ENCODE results near the gene SH3RF3.

SH3RF3 gene

DNA sequence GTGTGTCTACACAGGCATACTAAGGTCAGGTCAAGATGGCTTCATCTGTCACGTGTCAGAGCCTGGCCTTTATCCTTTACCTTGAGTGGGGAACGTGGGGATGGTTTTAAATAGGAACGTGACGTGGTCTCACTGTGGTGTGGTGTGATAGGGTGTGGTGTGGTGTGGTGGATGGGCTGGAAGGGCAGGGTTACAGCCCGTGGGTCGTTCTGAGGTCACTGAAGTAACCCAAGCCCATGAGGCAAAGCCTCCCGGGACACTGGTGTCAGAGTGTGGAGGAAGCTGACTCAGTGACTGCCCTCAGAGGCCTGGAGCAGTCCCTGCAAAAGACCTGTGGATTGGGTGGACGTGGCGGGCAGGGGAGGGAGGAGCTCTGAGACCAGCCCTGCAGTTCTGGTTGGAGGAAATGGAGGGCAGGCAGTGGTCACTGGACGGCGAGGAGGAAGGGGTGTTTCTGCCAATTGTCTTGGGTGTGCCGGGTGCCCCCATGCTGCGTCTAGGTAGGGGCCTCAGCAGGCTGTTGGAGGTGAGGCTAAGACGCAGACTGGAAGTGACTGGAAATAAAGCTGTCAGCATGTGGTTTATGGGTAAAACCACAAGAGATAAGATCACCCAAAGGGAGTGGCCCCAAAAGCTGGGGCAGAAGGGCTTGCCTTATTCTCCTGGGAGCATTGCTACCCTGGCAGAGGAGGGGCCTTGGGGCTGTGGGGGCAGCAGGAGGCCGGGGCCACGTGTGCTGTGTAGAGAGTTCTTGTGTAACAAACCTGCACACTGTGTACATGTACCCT is 84.8 kb downstream of the SH3RF3 start:
- Histone ChIP-seq H4K8ac (ENCODE audit: low read length) (peak overlapping the region; percentile 56), H3K4ac (ENCODE audit: low read depth in 1 of 2, low read length in 2 of 2) (peak overlapping the region; percentile 19 to 55), H3K27ac (ENCODE audit: low read length, poor library complexity, severe bottlenecking) (no peak overlapping the region), H3K23ac (ENCODE audit: low read length in 2 of 2) (no peak overlapping the region), H3K4me1 (ENCODE audit: control insufficient read depth, insufficient read depth, low read depth, low read length) (peaks cover 33% of the 10 kb centered on the region), H4K91ac (ENCODE audit: low read length) (peak overlapping the region; percentile 90), H2BK120ac (ENCODE audit: low read depth, low read length) (peak overlapping the region; percentile 12), H3K79me1 (replicated peaks; ENCODE audit: low read length, poor library complexity, severe bottlenecking) (peaks cover 44% of the 10 kb centered on the region), H2BK12ac (ENCODE audit: low read length in 2 of 2) (peak overlapping the region; percentile 29 to 80), H3K4me2 (ENCODE audit: low read length, poor library complexity, severe bottlenecking) (no peak overlapping the region), H3K36me3 (ENCODE audit: control insufficient read depth in 1 of 2, insufficient read depth in 2 of 2, low read depth in 1 of 2, low read length in 2 of 2) (peaks cover 0 to 3% of the 10 kb centered on the region in 2 experiments), H2AFZ (ENCODE audit: low read depth, low read length) (no peak overlapping the region), H3K14ac (ENCODE audit: low read length in 2 of 2) (peak overlapping the region in 1 of 2 experiments; percentile 59), H3K18ac (ENCODE audit: low read depth in 1 of 2, low read length in 2 of 2) (peak overlapping the region; percentile 60 to 89), H3K4me3 (ENCODE audit: insufficient read depth in 1 of 2, low read depth in 1 of 2, low read length in 2 of 2) (no peak overlapping the region), H2BK15ac (ENCODE audit: low read depth, poor library complexity, severe bottlenecking) (no peak overlapping the region), H3K9ac (ENCODE audit: low read length) (no peak overlapping the region), H3K27me3 (ENCODE audit: control insufficient read depth in 1 of 2, insufficient read depth in 1 of 2, low read length in 2 of 2) (peaks cover 3 to 23% of the 10 kb centered on the region in 2 experiments), H2AK5ac (ENCODE audit: low read length, severe bottlenecking) (no peak overlapping the region), H2BK5ac (ENCODE audit: low read depth, low read length, poor library complexity, severe bottlenecking) (no peak overlapping the region), H3K9me3 (ENCODE audit: control insufficient read depth, low read length) (peaks cover 3% of the 10 kb centered on the region)
- 11% methylated on average over 14 of the region's 16 CpGs for WGBS
- peak; percentile 92 for DNase-seq

DNA sequence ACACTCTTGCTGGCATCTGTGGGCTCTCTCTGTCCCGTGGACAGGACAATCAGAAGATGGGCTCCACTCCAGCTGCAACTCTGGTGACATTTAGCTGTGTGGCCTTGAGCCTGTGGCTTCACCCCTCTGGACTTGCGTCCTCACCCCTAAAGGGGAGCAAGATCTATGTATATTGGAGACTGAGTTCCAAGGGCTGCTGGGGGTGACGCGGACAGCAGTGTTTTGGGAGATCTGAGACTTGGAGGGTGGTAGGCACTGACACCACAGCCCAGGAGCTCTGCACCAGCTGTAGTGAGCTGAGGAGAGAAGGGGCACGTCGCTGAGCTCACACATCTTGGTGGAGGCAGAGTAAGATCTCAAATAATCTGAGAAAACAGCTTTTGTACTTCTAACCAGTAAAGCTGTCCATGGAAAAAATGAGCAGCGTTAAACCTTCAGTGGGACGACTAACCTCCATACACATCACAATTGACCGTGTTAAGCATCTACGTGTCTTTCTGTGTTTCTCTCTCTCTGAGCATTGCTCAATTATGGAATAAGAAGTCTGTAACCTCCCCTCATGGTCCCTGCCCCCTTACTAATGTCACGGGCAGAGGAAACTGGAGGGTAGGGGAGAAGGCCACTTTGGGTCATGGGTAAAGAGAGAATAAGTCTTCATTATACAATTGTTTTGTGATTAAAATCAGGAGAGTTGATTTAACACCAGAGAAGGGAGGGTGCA is 85.8 kb downstream of the SH3RF3 start:
- H2BK15ac ChIP-seq (ENCODE audit: low read depth, poor library complexity, severe bottlenecking), result peak overlapping the region; percentile 77
- no peak overlapping the region for H3K9ac ChIP-seq (ENCODE audit: low read length)
- H3K27ac ChIP-seq (ENCODE audit: low read length, poor library complexity, severe bottlenecking), result no peak overlapping the region
- peaks cover 3 to 23% of the 10 kb centered on the region in 2 experiments for H3K27me3 ChIP-seq (ENCODE audit: control insufficient read depth in 1 of 2, insufficient read depth in 1 of 2, low read length in 2 of 2)
- no peak overlapping the region for H2BK5ac ChIP-seq (ENCODE audit: low read depth, low read length, poor library complexity, severe bottlenecking)
- H3K18ac ChIP-seq (ENCODE audit: low read depth in 1 of 2, low read length in 2 of 2), result peak overlapping the region; percentile 79 to 87
- H3K4me2 ChIP-seq (ENCODE audit: low read length, poor library complexity, severe bottlenecking), result no peak overlapping the region
- WGBS, result 93% methylated on average over 8 of the region's 11 CpGs
- peaks cover 0 to 3% of the 10 kb centered on the region in 2 experiments for H3K36me3 ChIP-seq (ENCODE audit: control insufficient read depth in 1 of 2, insufficient read depth in 2 of 2, low read depth in 1 of 2, low read length in 2 of 2)
- peak overlapping the region; percentile 11 for H2BK120ac ChIP-seq (ENCODE audit: low read depth, low read length)
- peak; percentile 48 for DNase-seq
- H2AFZ ChIP-seq (ENCODE audit: low read depth, low read length), result no peak overlapping the region
- H4K8ac ChIP-seq (ENCODE audit: low read length), result peak overlapping the region; percentile 32
- peak overlapping the region; percentile 58 to 60 for H3K4ac ChIP-seq (ENCODE audit: low read depth in 1 of 2, low read length in 2 of 2)
- peak overlapping the region in 1 of 2 experiments; percentile 68 for H3K14ac ChIP-seq (ENCODE audit: low read length in 2 of 2)
- H2BK12ac ChIP-seq (ENCODE audit: low read length in 2 of 2), result peak overlapping the region; percentile 75 to 91
- peak overlapping the region; percentile 90 for H4K91ac ChIP-seq (ENCODE audit: low read length)
- no peak overlapping the region for H3K4me3 ChIP-seq (ENCODE audit: insufficient read depth in 1 of 2, low read depth in 1 of 2, low read length in 2 of 2)
- H3K79me1 ChIP-seq (replicated peaks; ENCODE audit: low read length, poor library complexity, severe bottlenecking), result peaks cover 40% of the 10 kb centered on the region
- peaks cover 3% of the 10 kb centered on the region for H3K9me3 ChIP-seq (ENCODE audit: control insufficient read depth, low read length)
- H2AK5ac ChIP-seq (ENCODE audit: low read length, severe bottlenecking), result no peak overlapping the region
- H3K23ac ChIP-seq (ENCODE audit: low read length in 2 of 2), result peak overlapping the region in 1 of 2 experiments; percentile 9
- H3K4me1 ChIP-seq (ENCODE audit: control insufficient read depth, insufficient read depth, low read depth, low read length), result peaks cover 27% of the 10 kb centered on the region

DNA sequence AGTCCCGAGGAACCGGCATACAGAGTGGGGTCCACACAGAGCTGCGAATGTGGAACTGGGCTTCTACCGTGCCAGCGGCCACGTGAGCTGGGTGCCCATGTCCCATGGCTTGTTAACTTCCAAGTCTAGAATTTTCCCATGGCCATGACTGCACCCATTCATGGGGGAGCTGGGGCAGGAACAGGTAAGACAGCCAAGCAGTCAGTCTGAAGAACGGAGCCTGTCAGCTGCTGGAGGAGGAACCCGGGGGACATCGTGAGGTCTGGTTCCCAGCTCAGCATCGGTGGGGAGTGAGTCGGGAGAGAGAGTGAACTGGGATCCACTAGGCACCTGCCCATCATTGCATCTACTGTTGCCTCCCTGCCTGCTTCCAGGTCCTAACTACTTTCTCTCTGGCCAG is 86.9 kb downstream of the SH3RF3 start:
- Histone ChIP-seq H2BK15ac (ENCODE audit: low read depth, poor library complexity, severe bottlenecking) (peak overlapping the region; percentile 0), H3K23ac (ENCODE audit: low read length in 2 of 2) (peak overlapping the region in 1 of 2 experiments; percentile 60), H3K18ac (ENCODE audit: low read depth in 1 of 2, low read length in 2 of 2) (peak overlapping the region; percentile 50 to 92), H3K79me1 (replicated peaks; ENCODE audit: low read length, poor library complexity, severe bottlenecking) (peaks cover 36% of the 10 kb centered on the region), H4K91ac (ENCODE audit: low read length) (no peak overlapping the region), H3K4ac (ENCODE audit: low read depth in 1 of 2, low read length in 2 of 2) (peak overlapping the region; percentile 64 to 70), H2BK5ac (ENCODE audit: low read depth, low read length, poor library complexity, severe bottlenecking) (no peak overlapping the region), H2AFZ (ENCODE audit: low read depth, low read length) (no peak overlapping the region), H4K8ac (ENCODE audit: low read length) (peak overlapping the region; percentile 73), H3K36me3 (ENCODE audit: control insufficient read depth in 1 of 2, insufficient read depth in 2 of 2, low read depth in 1 of 2, low read length in 2 of 2) (peaks cover 0 to 3% of the 10 kb centered on the region in 2 experiments), H2AK5ac (ENCODE audit: low read length, severe bottlenecking) (no peak overlapping the region), H3K4me2 (ENCODE audit: low read length, poor library complexity, severe bottlenecking) (no peak overlapping the region), H3K4me3 (ENCODE audit: insufficient read depth in 1 of 2, low read depth in 1 of 2, low read length in 2 of 2) (no peak overlapping the region), H2BK120ac (ENCODE audit: low read depth, low read length) (peak overlapping the region; percentile 22), H3K4me1 (ENCODE audit: control insufficient read depth, insufficient read depth, low read depth, low read length) (peaks cover 20% of the 10 kb centered on the region), H2BK12ac (ENCODE audit: low read length in 2 of 2) (peak overlapping the region; percentile 75 to 96), H3K9ac (ENCODE audit: low read length) (no peak overlapping the region), H3K27ac (ENCODE audit: low read length, poor library complexity, severe bottlenecking) (no peak overlapping the region), H3K27me3 (ENCODE audit: control insufficient read depth in 1 of 2, insufficient read depth in 1 of 2, low read length in 2 of 2) (peaks cover 3 to 23% of the 10 kb centered on the region in 2 experiments), H3K14ac (ENCODE audit: low read length in 2 of 2) (peak overlapping the region in 1 of 2 experiments; percentile 61), H3K9me3 (ENCODE audit: control insufficient read depth, low read length) (peaks cover 3% of the 10 kb centered on the region)
- WGBS, result 98% methylated on average over 9 of the region's 11 CpGs
- no peak for DNase-seq

GRCh38 chr2:109216332-109216731 is 87.3 kb downstream of the SH3RF3 start:
- Histone ChIP-seq H3K18ac (ENCODE audit: low read depth in 1 of 2, low read length in 2 of 2) (peak overlapping the region; percentile 50 to 92), H2BK5ac (ENCODE audit: low read depth, low read length, poor library complexity, severe bottlenecking) (no peak overlapping the region), H3K4ac (ENCODE audit: low read depth in 1 of 2, low read length in 2 of 2) (peak overlapping the region in 1 of 2 experiments; percentile 62), H2AFZ (ENCODE audit: low read depth, low read length) (no peak overlapping the region), H3K14ac (ENCODE audit: low read length in 2 of 2) (peak overlapping the region in 1 of 2 experiments; percentile 61), H3K27ac (ENCODE audit: low read length, poor library complexity, severe bottlenecking) (no peak overlapping the region), H3K9ac (ENCODE audit: low read length) (no peak overlapping the region), H3K4me3 (ENCODE audit: insufficient read depth in 1 of 2, low read depth in 1 of 2, low read length in 2 of 2) (no peak overlapping the region), H4K91ac (ENCODE audit: low read length) (peak overlapping the region; percentile 40), H3K4me2 (ENCODE audit: low read length, poor library complexity, severe bottlenecking) (no peak overlapping the region), H3K23ac (ENCODE audit: low read length in 2 of 2) (no peak overlapping the region), H3K79me1 (replicated peaks; ENCODE audit: low read length, poor library complexity, severe bottlenecking) (peaks cover 35% of the 10 kb centered on the region), H2BK12ac (ENCODE audit: low read length in 2 of 2) (peak overlapping the region; percentile 22 to 49), H2BK15ac (ENCODE audit: low read depth, poor library complexity, severe bottlenecking) (no peak overlapping the region), H3K4me1 (ENCODE audit: control insufficient read depth, insufficient read depth, low read depth, low read length) (peaks cover 17% of the 10 kb centered on the region), H2BK120ac (ENCODE audit: low read depth, low read length) (no peak overlapping the region), H3K27me3 (ENCODE audit: control insufficient read depth in 1 of 2, insufficient read depth in 1 of 2, low read length in 2 of 2) (peaks cover 3 to 23% of the 10 kb centered on the region in 2 experiments), H2AK5ac (ENCODE audit: low read length, severe bottlenecking) (no peak overlapping the region), H3K36me3 (ENCODE audit: control insufficient read depth in 1 of 2, insufficient read depth in 2 of 2, low read depth in 1 of 2, low read length in 2 of 2) (peaks cover 0 to 3% of the 10 kb centered on the region in 2 experiments), H4K8ac (ENCODE audit: low read length) (peak overlapping the region; percentile 85), H3K9me3 (ENCODE audit: control insufficient read depth, low read length) (peaks cover 3% of the 10 kb centered on the region)
- DNase-seq, result no peak
- WGBS, result 77% methylated on average over 6 of the region's 6 CpGs

All from mesenchymal stem cell (in vitro differentiated cells and primary cell).